HCEC 1CT (cell line): ENCODE results near the gene PAIP2.
"Not testable (repeated sequence)": the region's sequence is repeated elsewhere in the genome, so short reads cannot be mapped to it uniquely, and the experiment has no call there.

Experiments
- DNase-seq: peaks from one replicate; pipeline ENCODE4 v3.0.0-alpha.2; 2017

Gene PAIP2

GRCh38 chr5:139393497-139394122 is 52.0 kb downstream of the PAIP2 start:
- DNase-seq, result no peak

- no peak for DNase-seq
Observed at GRCh38 chr5:139394123-139394653, 52.5 kb downstream of the PAIP2 start.

- no peak for DNase-seq
Observed at GRCh38 chr5:139394654-139395566, 53.3 kb downstream of the PAIP2 start, which contains the start of gene PROB1. Gene PROB1 (minus strand): TSS chr5:139395104. CDS start chr5:139395081, 23 bp downstream.

- DNase-seq, result peak; percentile 22
Observed at GRCh38 chr5:139395844-139396640, 54.4 kb downstream of the PAIP2 start.

GRCh38 chr5:139396691-139397090 is 55.0 kb downstream of the PAIP2 start:
- DNase-seq, result no peak

- DNase-seq, result no peak
Observed at GRCh38 chr5:139397921-139398320, 56.3 kb downstream of the PAIP2 start.

- DNase-seq, result no peak
Observed at GRCh38 chr5:139399501-139400121, 58.0 kb downstream of the PAIP2 start.

GRCh38 chr5:139401546-139401945 is 59.9 kb downstream of the PAIP2 start:
- no peak for DNase-seq

GRCh38 chr5:139402561-139403158 is 61.0 kb downstream of the PAIP2 start:
- DNase-seq, result no peak

GRCh38 chr5:139403418-139403786 is 61.7 kb downstream of the PAIP2 start:
- no peak for DNase-seq

- DNase-seq, result peak; percentile 97
Observed at GRCh38 chr5:139403787-139404483, 62.3 kb downstream of the PAIP2 start, which contains the start of gene SPATA24. Gene SPATA24 (minus strand): TSS chr5:139404089. CDS start chr5:139404060, 29 bp downstream.

GRCh38 chr5:139404484-139404840 is 62.8 kb downstream of the PAIP2 start:
- no peak for DNase-seq

- no peak for DNase-seq
Observed at GRCh38 chr5:139406963-139407362, 65.3 kb downstream of the PAIP2 start.

GRCh38 chr5:139407517-139407916 is 65.9 kb downstream of the PAIP2 start:
- no peak for DNase-seq

GRCh38 chr5:139408191-139408590 is 66.5 kb downstream of the PAIP2 start:
- no peak for DNase-seq

- not testable (repeated sequence) for DNase-seq
Observed at GRCh38 chr5:139409116-139409515, 67.5 kb downstream of the PAIP2 start.

GRCh38 chr5:139410121-139410992 is 68.7 kb downstream of the PAIP2 start:
- DNase-seq, result no peak

GRCh38 chr5:139410993-139411828 is 69.6 kb downstream of the PAIP2 start:
- no peak for DNase-seq

GRCh38 chr5:139413153-139413552 is 71.5 kb downstream of the PAIP2 start:
- no peak for DNase-seq
